Posterior vena cava (tissue), 2 donors: Measurements from ENCODE around the gene CSNK1G2. TPM values are rescaled to one million over a fixed set of nuclear protein-coding genes. Genes with fewer than 3 reads are reported as not detected.

ENCODE experiments used
- DNase-seq: peaks from one replicate; pipeline ENCODE4 v3.0.0-alpha.2; 2020; ENCODE audit warnings: low spot score
- intact Hi-C, 2 donors: fragments of 100-400 bp; cut with DNase I; formaldehyde crosslinking; loops; one replicate each; pipeline versions ENCODE4 v1.14.1 to v1.14.2; 2022 to 2023
- total RNA-seq, 2 donors: library from RNA; stranded (reverse); fragmentation: NEBNext Ultra II Directional; extraction: Animal tissue kit (Norgen Biotek cat#: 25700); gene quantifications; one replicate each; pipeline ENCODE4 v1.2.1, GENCODE V29; 2021
- donor health status: DM: yes; HTN: yes; CAD: no.
- donor health status: DM: yes; HTN: yes; CAD: no.

CSNK1G2 gene
- total RNA-seq, 2 donors from 2014 or later = 30.2 to 36.9 TPM

DNA sequence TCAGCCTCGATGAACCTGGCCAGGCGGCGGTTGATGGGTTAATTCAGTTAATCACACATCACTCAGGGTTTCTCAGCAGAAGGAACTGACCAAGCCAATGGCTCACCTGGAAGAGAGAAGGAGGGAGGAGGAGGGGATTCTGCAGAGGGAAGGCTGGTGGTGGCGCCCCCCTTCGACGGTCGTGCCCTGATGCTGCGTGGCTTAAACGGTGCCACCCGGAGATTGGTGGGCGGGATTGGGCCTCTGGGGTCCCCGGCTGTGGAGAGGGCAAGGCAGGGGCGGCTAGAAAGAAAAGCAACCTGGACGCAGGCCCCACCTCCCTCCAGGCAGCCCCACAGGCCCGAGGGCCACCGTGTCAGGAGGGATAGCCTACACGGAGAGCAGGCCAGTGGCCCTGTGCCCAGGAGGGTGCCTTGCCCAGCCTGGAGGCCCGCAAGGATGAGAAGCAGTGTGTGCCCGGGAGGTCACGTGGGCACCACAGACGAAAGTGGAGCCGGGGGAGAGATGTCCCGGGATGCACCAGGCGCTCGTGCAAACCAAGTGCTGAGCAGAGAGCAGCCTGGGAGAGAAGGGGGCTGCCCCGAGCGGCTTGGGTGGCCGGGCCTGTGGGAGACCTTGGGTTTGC is 16.0 kb downstream of the CSNK1G2 start:
- DNase-seq = no peak
- intact Hi-C loops = no loop called here

GRCh38 chr19:1957562-1958248 is 16.7 kb downstream of the CSNK1G2 start:
- no peak for DNase-seq
- intact Hi-C loops = no loop called here

DNA sequence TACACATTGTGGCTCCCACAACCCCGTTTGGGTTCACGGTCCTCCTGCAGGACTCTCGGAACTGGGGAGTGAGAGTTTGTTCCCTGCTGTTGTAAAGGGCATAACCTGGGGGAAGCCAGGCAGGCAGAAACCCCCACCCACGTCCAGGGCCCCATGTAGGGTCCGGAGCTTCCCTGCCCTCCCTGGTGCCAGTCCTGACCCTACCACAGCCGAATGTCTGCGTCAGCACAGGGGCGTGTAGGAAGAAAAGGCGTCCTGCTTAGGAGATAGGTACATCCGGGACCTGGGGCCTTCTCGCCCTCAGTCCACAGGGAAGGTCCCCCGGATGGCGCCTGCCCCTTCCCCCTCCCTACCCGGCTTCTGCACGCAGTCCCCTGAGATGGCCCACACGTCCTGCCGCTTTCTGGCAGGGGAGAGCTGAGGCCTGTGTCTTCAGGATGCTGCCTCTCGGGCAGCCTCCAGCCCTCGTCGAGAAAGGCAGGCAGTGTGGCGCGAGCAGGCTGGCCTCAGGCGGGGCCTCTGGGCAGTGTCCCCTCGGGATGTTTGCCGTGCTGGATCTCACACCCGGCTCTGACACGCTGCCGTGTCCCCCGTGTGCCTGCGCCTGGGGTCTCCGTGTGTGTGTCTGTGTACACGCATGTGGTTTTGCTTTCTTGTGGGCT is 19.1 kb downstream of the CSNK1G2 start:
- intact Hi-C loops = no loop called here
- peak; percentile 78 for DNase-seq

DNA sequence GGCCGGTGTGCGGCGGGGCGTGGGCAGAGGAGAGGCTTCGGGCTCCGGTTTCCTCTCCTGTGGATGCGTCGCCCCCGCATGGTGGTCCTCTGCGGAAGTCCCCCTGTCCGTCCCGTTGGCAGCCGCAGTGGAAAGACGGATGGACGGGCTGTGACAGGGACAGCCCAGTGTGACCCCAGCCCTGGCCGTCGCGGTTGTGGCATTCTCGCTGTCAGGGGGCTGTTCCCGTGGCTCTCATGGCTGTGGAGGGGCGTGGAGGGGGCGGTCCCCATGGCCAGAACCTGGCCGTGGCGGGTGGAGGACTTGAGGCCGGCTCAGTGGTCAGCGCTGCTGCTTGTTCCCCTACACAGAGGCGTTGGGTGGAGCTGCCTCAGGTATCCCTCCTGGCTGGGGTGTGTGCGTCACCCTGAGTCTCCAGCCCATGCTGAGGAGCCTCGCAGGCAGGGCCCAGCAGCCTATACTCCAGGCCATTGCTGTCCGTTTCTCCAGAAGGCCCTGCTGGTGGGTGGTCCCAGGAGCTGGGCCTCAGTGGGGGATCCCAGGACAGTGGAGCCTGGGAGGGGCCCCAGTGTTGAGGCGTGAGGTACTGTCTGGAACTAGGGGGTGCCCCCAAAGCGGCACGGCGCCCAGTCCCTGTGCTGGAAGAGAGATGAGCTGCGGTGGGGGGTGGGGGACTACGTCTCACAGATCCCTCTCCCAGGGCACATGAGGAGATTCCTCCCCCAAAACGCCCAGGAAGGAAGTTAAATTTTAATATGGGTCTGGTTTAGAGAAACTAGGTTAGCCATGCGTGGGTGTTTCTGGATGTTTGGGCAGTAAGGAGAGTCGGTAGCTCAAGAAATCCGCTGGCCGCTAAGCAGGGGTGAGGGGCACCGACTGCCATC is 20.3 kb downstream of the CSNK1G2 start:
- no peak for DNase-seq
- intact Hi-C loops = no loop called here

- intact Hi-C loops = no loop called here
- no peak for DNase-seq
Measured at GRCh38 chr19:1962674-1963073, 21.7 kb downstream of the CSNK1G2 start.

DNA sequence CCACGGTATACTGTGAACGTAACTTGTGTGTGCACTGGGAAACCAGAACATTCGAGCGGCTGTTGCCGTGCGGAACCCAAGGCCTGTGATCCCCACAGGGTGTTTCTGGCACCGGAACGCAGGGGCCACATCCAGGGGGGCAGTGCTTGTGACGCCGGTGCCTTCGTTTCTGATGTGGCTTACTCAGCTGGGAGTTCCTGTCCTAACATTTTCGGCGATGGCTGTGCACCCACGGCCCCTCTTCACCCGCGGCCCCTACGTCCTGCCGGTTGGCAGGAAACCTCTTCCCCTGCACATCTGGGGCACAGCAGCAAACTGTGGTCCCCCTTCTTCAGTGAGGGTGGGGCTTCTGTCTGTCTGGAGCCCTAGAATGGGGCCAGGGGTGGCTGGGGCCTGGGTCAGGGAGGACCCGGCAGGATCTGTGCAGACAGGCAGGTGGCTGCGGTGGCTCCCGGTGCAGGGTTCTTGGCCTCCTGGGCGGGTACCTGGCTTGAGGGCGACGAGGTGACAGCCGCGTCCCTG is 26.2 kb downstream of the CSNK1G2 start:
- intact Hi-C loops = no loop called here
- no peak for DNase-seq

DNA sequence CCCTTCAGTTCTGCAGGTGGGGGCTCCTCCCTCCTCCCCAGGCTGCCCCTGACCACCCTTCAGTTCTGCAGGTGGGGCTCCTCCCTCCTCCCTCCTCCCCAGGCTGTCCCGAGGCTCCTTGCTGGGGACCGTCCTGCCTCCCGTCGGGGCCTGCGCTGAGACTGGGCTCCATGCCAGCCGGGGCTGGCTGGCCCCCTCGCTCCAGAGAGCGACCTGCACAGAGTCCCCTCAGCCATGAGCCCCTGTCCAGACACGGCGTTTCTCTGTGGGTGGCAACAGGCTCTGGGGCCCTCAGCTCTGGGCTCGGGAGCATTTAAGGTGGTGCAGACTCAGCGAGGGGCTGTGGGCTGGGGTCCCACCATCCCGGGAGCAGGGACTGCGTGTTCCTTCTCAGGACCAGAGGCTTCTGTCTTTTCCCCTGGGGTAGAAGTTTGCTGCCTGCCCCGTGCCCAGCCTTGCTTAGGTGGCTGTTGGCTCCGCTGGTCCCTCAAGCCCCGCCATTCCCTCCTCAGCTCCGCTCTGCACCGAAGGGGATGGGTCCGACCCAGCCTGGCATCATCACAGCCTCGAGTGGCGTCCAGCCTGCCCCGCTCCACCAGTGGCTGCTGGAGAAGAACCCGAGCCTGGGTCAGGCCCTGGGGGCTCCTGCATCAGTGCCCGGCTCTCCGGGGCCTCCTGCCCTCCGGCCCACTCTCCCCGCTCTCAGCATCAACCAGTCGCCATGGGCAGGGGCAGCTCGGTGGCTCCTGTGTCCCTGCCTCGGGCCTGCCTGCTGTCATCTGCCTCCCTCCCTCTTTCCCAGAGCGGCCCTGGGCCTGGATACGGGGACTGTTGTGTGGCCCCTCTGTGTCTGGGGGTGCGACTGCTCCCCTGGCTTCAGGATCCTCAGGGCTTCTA is 27.6 kb downstream of the CSNK1G2 start:
- DNase-seq = no peak
- intact Hi-C loops = no loop called here

GRCh38 chr19:1969176-1970002 is 28.4 kb downstream of the CSNK1G2 start:
- intact Hi-C loops = no loop called here
- DNase-seq = no peak

GRCh38 chr19:1970003-1970805 is 29.2 kb downstream of the CSNK1G2 start:
- no peak for DNase-seq
- intact Hi-C loops = no loop called here

- no peak for DNase-seq
- intact Hi-C loops = no loop called here
Measured at GRCh38 chr19:1970806-1971502, 30.0 kb downstream of the CSNK1G2 start.

DNA sequence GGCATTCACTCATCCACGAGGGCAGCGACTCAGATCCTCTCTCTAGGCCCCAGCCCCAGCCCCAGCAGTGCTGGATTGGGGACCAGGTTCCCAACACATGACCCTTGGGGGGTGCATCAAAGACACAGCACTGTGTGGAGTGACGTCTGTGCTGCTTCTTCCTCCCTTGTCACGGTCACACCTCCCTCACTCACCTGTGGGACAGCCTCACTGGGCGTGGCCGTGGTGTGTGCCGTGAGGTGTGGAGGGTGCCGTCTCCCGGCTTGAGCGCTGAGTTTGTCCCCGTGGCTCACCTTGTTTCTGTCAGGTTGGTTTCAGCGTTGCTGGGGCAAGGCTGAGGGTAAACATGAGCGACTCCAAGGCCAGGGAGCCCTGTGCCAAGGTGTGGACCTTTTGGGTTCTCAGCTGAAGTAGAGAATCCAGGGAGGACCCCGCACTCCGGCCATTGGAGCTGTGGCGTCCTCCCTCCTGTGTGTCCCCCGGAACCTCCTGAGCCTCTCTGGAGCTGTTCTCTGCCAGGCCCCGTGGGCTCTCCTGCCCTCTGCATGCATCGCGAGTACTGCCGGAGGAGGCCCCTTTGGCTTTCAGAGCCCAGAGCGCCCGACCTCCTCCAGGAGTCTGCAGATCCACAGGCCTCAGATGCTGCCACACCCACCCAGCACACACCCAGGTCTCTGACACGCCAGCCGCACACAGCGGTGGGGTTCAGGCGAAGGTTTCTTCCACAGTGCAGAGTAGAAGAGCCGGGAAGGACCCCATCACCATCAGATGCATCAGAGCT is 33.6 kb downstream of the CSNK1G2 start:
- DNase-seq = no peak
- intact Hi-C loops = no loop called here

DNA sequence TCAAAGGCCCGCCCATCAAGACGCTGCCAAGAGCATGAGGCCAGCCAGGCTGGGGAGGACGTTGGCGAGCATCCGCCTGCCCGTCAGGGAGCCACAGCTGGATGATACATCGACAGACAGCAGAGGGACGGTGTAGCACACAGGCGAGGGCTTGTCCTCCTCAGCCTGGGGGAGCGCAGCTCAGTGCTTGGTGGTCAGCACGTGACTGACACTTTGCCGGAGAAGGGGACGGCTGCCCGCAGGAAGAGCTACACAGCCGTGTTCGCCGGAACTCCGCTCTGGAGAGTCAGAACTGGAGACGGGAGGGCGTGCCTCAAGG is 34.1 kb downstream of the CSNK1G2 start:
- intact Hi-C loops = no loop called here
- no peak for DNase-seq

- intact Hi-C loops = no loop called here
- no peak for DNase-seq
Measured at GRCh38 chr19:1977120-1977519, 36.1 kb downstream of the CSNK1G2 start.

DNA sequence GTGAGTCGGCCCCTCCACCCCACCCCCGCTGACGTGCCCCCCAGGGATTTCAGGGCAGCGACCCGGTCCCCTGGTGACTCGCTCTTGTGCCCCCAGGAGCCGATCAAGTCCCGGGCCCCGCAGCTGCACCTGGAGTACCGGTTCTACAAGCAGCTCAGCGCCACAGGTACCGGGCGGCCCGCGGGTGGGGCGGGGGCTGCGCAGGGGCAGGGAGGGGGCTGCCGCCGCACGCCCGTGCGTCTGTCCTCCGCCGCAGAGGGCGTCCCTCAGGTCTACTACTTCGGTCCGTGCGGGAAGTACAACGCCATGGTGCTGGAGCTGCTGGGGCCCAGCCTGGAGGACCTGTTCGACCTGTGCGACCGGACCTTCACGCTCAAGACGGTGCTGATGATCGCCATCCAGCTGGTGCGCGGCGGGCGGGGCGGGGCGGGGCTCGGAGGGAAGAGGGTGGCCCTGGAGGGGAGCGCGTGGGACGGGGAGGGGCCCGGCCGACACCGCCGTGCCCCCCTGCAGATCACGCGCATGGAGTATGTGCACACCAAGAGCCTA is 37.4 kb downstream of the CSNK1G2 start:
- intact Hi-C loops = no loop called here
- DNase-seq = no peak

DNA sequence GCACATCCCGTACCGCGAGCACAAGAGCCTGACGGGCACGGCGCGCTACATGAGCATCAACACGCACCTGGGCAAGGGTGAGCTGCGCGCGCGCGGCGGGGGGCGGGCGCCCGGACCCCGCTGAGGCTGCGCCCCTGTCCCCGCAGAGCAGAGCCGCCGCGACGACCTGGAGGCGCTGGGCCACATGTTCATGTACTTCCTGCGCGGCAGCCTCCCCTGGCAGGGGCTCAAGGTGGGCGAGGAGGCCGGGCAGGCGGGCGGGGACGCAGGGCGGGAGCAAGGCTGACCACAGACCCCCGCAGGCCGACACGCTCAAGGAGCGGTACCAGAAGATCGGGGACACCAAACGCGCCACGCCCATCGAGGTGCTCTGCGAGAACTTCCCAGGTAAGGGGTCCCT is 38.0 kb downstream of the CSNK1G2 start:
- no peak for DNase-seq
- intact Hi-C loops = no loop called here
